A673 (cell line): ENCODE measurements around the gene CAMK2N2. TPM values are rescaled to one million over a fixed set of nuclear protein-coding genes. Genes with fewer than 3 reads are reported as not detected.

Experiments used
- BruUV-seq: library from RNA; stranded (reverse); fragments of 400-500 nt; replicated peaks from 2 replicates; lab custom pipeline; 2021; lab: Mats Ljungman, UMichigan
- CTCF ChIA-PET: fragments of 300-600 bp; sonication (Branson Sonifier 250); formaldehyde crosslinking; loops from one replicate; lab custom pipeline; 2022; ENCODE audit warnings: antibody characterized with exemption; lab: Charles Lee
- POLR2A ChIA-PET: fragments of 300-600 bp; sonication (Branson Sonifier 250); formaldehyde crosslinking; loops from one replicate; lab custom pipeline; 2022; ENCODE audit warnings: antibody characterized with exemption; ENCODE audit not compliant: low non-redundant PET; lab: Charles Lee
- DNase-seq: peaks from one replicate; pipeline ENCODE4 v3.0.0-alpha.2; 2015; ENCODE audit warnings: low spot score
- H3K27ac ChIP-seq: fragments of 200-600 bp; sonication (generic); 2 replicates; pipeline ENCODE4 v1.5.1; 2016; ENCODE audit warnings: mixed run types, low read depth, mild to moderate bottlenecking, mixed read lengths, antibody characterized with exemption, low read length; ENCODE audit not compliant: poor library complexity, severe bottlenecking
- H3K27me3 ChIP-seq: fragments of 200-600 bp; sonication (generic); replicated peaks from 2 replicates; pipeline ENCODE4 v1.6.1; 2017; ENCODE audit warnings: mixed run types, low read depth, mild to moderate bottlenecking, mixed read lengths, antibody characterized with exemption, low read length; ENCODE audit not compliant: insufficient read depth, poor library complexity
- H3K36me3 ChIP-seq: fragments of 200-600 bp; sonication (generic); 2 replicates; pipeline ENCODE4 v1.6.1; 2016; ENCODE audit warnings: mixed run types, mild to moderate bottlenecking, mixed read lengths, antibody characterized with exemption, low read length; ENCODE audit not compliant: insufficient read depth, poor library complexity, severe bottlenecking
- H3K4me1 ChIP-seq: fragments of 200-600 bp; sonication (generic); 2 replicates; pipeline ENCODE4 v1.6.1; 2017; ENCODE audit warnings: mixed run types, mild to moderate bottlenecking, mixed read lengths, antibody characterized with exemption, low read length; ENCODE audit not compliant: insufficient read depth, poor library complexity, severe bottlenecking
- H3K4me3 ChIP-seq: fragments of 200-600 bp; sonication (generic); 2 replicates; pipeline ENCODE4 v1.5.1; 2016; ENCODE audit warnings: low read depth, mixed run types, mild to moderate bottlenecking, mixed read lengths, low read length; ENCODE audit not compliant: poor library complexity, severe bottlenecking
- H3K9me3 ChIP-seq: fragments of 200-600 bp; sonication (generic); 2 replicates; pipeline ENCODE4 v1.6.1; 2016; ENCODE audit warnings: mixed run types, low read depth, mild to moderate bottlenecking, mixed read lengths, antibody characterized with exemption, low read length; ENCODE audit not compliant: poor library complexity, severe bottlenecking
- EZH2 ChIP-seq: fragments of 200-600 bp; sonication (generic); IDR thresholded peaks from 2 replicates; pipeline ENCODE4 v1.6.1; 2017; ENCODE audit warnings: borderline replicate concordance, low read depth, mild to moderate bottlenecking, mixed read lengths, antibody characterized with exemption, low read length; ENCODE audit not compliant: poor library complexity, severe bottlenecking
- intact Hi-C: fragments of 100-400 bp; cut with micrococcal nuclease; formaldehyde crosslinking; loops from one replicate; pipeline ENCODE4 v1.10.0; 2022; ENCODE audit not compliant: unreplicated experiment
- total RNA-seq: library from RNA; stranded (reverse); gene quantifications from 2 replicates; pipeline ENCODE4 v1.2.3, GENCODE V29; 2021
- TF ChIP-seq, protein P1 (sequence below): fragments of 300-800, 200-600 bp; sonication (generic); conservative IDR thresholded peaks from 2 replicates; pipeline ENCODE4 v1.5.1; 2017; ENCODE audit warnings: low read depth, mild to moderate bottlenecking, antibody characterized with exemption, low read length, moderate library complexity, mixed read lengths

Gene CAMK2N2
- total RNA-seq, 1 experiment from 2014 or later: 1.3 TPM

DNA sequence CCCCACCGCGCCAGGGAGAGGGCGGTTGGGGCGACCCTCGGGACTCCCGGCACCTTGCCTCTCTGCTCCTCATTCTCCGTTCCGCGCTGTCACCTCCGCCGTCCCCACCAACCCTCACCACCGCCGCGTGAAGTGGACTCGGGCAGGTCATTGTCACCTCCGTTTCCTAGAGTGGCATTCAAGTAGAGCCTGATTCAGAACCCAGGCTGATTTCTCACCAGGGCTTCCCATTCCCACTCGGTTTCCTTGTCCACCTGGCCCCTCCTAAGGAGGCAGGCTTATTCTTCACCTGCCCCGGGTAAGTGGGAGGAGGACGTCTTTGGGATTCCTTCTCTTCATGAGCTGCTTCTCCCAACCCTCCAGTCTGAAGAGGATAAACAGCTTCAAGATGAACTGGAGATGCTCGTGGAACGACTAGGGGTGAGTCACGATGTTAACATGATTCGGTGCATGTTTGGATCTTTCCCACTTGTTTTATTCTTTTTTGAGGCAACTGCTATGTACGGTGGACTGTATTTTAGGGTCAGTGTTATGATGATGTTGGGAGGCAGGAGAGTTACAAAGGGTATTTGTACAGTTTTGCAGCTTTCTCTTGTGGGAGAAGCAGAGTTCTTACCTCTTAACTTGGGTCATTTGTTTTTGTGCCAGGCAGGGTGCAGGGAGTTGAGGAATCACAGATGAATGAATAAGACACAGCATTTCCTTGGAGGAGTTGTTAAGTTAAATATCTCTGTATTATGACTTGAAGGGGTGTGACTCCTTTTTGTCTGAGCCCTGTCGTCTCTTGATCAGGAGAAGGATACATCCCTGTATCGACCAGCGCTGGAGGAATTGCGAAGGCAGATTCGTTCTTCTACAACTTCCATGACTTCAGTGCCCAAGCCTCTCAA, 38.4 kb upstream of the CAMK2N2 start:
- DNase-seq: no peak
- intact Hi-C loops: loop anchor here (1.0 to 5.0 kb wide), 2 partner anchors 15 to 127 kb away; partner anchors contain the start of genes AP2M1 and EIF4G1
- TF ChIP-seq EZH2: no peak
- TF ChIP-seq, protein P1, sequence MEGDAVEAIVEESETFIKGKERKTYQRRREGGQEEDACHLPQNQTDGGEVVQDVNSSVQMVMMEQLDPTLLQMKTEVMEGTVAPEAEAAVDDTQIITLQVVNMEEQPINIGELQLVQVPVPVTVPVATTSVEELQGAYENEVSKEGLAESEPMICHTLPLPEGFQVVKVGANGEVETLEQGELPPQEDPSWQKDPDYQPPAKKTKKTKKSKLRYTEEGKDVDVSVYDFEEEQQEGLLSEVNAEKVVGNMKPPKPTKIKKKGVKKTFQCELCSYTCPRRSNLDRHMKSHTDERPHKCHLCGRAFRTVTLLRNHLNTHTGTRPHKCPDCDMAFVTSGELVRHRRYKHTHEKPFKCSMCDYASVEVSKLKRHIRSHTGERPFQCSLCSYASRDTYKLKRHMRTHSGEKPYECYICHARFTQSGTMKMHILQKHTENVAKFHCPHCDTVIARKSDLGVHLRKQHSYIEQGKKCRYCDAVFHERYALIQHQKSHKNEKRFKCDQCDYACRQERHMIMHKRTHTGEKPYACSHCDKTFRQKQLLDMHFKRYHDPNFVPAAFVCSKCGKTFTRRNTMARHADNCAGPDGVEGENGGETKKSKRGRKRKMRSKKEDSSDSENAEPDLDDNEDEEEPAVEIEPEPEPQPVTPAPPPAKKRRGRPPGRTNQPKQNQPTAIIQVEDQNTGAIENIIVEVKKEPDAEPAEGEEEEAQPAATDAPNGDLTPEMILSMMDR: no peak
- Histone ChIP-seq H3K27me3 (no peaks in the 10 kb centered on the region), H3K9me3 (no peaks in the 10 kb centered on the region), H3K27ac (peak overlapping the region; percentile 80), H3K36me3 (peaks cover 50% of the 10 kb centered on the region), H3K4me1 (peaks cover 9% of the 10 kb centered on the region), H3K4me3 (peak overlapping the region; percentile 88)
- ChIA-PET CTCF (no interaction called here), POLR2A (no interaction called here)
- TSS peak; percentile 39 for BruUV-seq

DNA sequence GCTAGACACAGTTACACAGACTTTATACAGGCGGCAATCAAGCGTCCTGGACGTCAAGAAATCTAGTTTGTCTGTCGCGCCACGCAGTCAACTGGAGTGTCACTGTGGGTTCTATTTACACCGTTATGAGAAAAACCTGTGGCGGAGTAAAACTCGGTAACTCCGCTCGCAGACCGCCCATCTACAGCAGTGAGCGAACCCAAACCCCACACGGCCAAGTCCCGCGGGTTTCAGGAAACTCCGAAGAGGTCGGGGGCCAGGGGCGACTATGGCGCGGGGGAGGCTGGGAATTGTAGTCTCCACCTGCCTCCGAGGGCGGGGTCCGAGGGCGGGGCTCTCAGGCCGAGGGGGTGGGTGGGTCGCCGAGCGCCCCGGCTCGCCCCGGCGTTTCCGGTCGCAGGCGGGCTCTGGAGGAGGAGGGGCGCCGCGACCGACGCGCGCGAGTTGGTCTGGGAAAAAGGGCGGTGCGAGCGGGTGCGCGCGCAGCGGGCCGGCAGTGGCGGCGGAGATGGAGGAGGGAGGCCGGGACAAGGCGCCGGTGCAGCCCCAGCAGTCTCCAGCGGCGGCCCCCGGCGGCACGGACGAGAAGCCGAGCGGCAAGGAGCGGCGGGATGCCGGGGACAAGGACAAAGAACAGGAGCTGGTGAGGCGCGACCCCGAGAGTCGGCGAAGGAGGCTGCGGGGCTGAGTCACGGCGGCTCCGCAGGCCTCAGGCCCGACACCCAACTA, 37.6 kb upstream of the CAMK2N2 start, which contains the start of gene PSMD2:
TSS of gene PSMD2 (plus strand) at position 483 of the 729 bp plus-strand sequence. CDS start at position 509, 26 bp downstream.
- H3K4me1 ChIP-seq: peaks cover 9% of the 10 kb centered on the region
- TF ChIP-seq, protein P1: no peak
- TF ChIP-seq EZH2: no peak
- H3K27ac ChIP-seq: peak within 1 kb of the TSS; percentile 80
- ChIA-PET POLR2A (no interaction called here), CTCF (no interaction called here)
- no TSS peak for BruUV-seq
- no peaks in the 10 kb centered on the region for H3K27me3 ChIP-seq
- H3K9me3 ChIP-seq: no peaks in the 10 kb centered on the region
- peaks cover 42% of the 10 kb centered on the region for H3K36me3 ChIP-seq
- intact Hi-C loops: loop anchor here (5.0 kb wide), 1 partner anchor 127 kb away; the partner anchor contains the start of gene AP2M1
- peak; percentile 98 for DNase-seq
- peak within 1 kb of the TSS; percentile 88 for H3K4me3 ChIP-seq

DNA sequence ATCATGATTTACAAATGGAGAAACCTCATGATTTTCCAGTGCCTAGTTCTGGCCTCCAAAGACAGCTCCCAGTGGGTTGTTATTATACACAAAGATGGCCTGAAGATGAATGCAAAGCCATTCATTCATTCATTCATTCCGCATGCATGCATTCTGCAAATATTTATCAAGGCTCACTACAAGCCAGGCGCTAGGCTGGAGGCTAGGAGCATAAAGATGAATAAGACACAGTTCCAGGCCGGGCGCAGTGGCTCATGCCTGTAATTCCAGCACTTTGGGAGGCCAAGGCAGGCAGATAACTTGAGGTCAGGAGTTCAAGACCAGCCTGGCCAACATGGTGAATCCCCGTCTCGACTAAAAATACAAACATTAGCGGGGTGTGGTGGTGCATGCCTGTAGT, 35.3 kb upstream of the CAMK2N2 start:
- CTCF ChIA-PET: interaction anchor here (0.7 kb wide), 1 partner anchor 14 kb away, joined by 4 read pairs; no protein-coding TSS in a partner anchor

More for the DNA sequence above, 35.3 kb upstream of the CAMK2N2 start:
- Histone ChIP-seq H3K9me3 (no peaks in the 10 kb centered on the region), H3K4me1 (peaks cover 9% of the 10 kb centered on the region), H3K27ac (no peak overlapping the region), H3K27me3 (no peaks in the 10 kb centered on the region), H3K4me3 (no peak overlapping the region), H3K36me3 (peaks cover 19% of the 10 kb centered on the region)
- TF ChIP-seq, protein P1: no peak
- TF ChIP-seq EZH2: no peak
- DNase-seq: no peak
- POLR2A ChIA-PET: no interaction called here
- BruUV-seq: no TSS peak
- intact Hi-C loops: loop anchor here (5.0 kb wide), 1 partner anchor 124 kb away; the partner anchor contains the start of gene AP2M1
